ENCODE results near the gene OASL. TPM values are rescaled to one million over a fixed set of nuclear protein-coding genes. Genes with fewer than 3 reads are reported as not detected.

The OASL gene
- total RNA-seq, 4 donors from 2014 or later: 2.4 to 9.7 (median 6.6) TPM

DNA sequence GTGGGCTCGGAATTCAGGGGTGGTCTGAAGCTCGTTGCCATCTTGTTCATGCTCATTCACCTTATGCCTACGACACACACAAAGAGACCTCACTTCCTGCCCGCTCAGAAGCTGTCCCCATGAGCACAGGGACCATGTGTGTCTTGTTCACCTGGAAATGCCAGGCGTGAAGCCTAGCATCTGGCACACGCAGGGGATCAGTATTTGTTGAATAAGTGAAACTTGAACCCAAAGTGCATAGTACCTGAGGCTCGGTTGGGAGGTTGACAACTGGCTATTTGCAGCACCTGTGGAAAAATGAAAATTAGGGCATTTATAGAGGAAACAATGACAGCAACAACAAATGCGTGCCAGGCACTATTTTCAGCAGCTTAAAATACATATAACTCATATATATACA lies 28.2 kb downstream of the OASL start:
- Histone ChIP-seq H3K27me3 (no peaks in the 10 kb centered on the region), H3K36me3 (peaks cover 0 to 74% (median 15%) of the 10 kb centered on the region in 3 donors), H3K9me3 (no peaks in the 10 kb centered on the region), H3K4me3 (no peak overlapping the region), H3K4me1 (peaks cover 12 to 33% (median 16%) of the 10 kb centered on the region in 3 donors), H3K27ac (no peak overlapping the region)
- DNase-seq: no peak
- intact Hi-C loops (cut with DNase I): no loop called here
- 88 to 94% methylated on average over 7 to 8 of the region's 8 CpGs for WGBS, 2 donors
- TF ChIP-seq, protein P1, sequence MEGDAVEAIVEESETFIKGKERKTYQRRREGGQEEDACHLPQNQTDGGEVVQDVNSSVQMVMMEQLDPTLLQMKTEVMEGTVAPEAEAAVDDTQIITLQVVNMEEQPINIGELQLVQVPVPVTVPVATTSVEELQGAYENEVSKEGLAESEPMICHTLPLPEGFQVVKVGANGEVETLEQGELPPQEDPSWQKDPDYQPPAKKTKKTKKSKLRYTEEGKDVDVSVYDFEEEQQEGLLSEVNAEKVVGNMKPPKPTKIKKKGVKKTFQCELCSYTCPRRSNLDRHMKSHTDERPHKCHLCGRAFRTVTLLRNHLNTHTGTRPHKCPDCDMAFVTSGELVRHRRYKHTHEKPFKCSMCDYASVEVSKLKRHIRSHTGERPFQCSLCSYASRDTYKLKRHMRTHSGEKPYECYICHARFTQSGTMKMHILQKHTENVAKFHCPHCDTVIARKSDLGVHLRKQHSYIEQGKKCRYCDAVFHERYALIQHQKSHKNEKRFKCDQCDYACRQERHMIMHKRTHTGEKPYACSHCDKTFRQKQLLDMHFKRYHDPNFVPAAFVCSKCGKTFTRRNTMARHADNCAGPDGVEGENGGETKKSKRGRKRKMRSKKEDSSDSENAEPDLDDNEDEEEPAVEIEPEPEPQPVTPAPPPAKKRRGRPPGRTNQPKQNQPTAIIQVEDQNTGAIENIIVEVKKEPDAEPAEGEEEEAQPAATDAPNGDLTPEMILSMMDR (IDR thresholded peaks at IDR 0.05): no peak
- no peak for TF ChIP-seq POLR2A (IDR thresholded peaks at IDR 0.05)

DNA sequence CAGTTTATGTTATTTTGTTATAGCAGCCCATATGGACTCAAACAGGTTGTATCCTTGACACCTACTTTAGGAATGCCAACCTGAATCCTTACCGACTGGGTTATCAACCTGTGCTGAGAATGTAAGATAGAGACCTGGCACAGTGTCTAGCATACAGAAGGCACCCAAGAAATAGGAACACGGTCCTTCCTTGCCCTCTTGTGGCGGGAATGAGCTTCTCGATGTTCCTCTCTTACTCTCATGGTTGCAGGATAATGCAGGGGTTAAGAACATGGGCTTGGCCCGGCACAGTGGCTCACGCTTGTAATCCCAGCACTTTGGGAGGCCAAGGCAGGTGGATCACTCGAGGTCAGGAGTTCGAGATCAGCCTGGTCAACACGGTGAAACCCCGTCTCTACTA lies 29.3 kb downstream of the OASL start:
- Histone ChIP-seq H3K27ac (no peak overlapping the region), H3K27me3 (no peaks in the 10 kb centered on the region), H3K9me3 (no peaks in the 10 kb centered on the region), H3K4me3 (no peak overlapping the region), H3K4me1 (peaks cover 5 to 22% (median 7%) of the 10 kb centered on the region in 3 donors), H3K36me3 (peaks cover 0 to 84% (median 22%) of the 10 kb centered on the region in 3 donors)
- TF ChIP-seq POLR2A (IDR thresholded peaks at IDR 0.05): no peak
- TF ChIP-seq, protein P1 (IDR thresholded peaks at IDR 0.05): peak in 5 of 6 experiments; percentile 27 to 77 (median 66)
- DNase-seq: no peak
- WGBS, 2 donors: 42 to 60% methylated on average over 6 to 10 of the region's 10 CpGs
- intact Hi-C loops (cut with DNase I): loop anchor here (10.0 kb wide), 1 partner anchor 85 kb away; no protein-coding TSS in a partner anchor

- no peaks in the 10 kb centered on the region for H3K27me3 ChIP-seq
- H3K4me1 ChIP-seq: peaks cover 5 to 21% (median 7%) of the 10 kb centered on the region in 3 donors
- intact Hi-C loops (cut with DNase I): loop anchor here (10.0 kb wide), 1 partner anchor 86 kb away; no protein-coding TSS in a partner anchor
- no peak overlapping the region for H3K4me3 ChIP-seq
- no peak for DNase-seq
- TF ChIP-seq, protein P1 (IDR thresholded peaks at IDR 0.05): no peak
- TF ChIP-seq POLR2A (IDR thresholded peaks at IDR 0.05): no peak
- H3K36me3 ChIP-seq: peaks cover 0 to 93% (median 35%) of the 10 kb centered on the region in 3 donors
- peak overlapping the region in 1 of 4 donors; percentile 55 for H3K27ac ChIP-seq
- WGBS, 2 donors: 88 to 91% methylated on average over 8 of the region's 8 CpGs
- H3K9me3 ChIP-seq: no peaks in the 10 kb centered on the region
Observed at GRCh38 chr12:121008347-121009098, 30.5 kb downstream of the OASL start.

- DNase-seq: no peak
- Histone ChIP-seq H3K27me3 (no peaks in the 10 kb centered on the region), H3K36me3 (peaks cover 0 to 92% (median 32%) of the 10 kb centered on the region in 3 donors), H3K27ac (no peak overlapping the region), H3K9me3 (no peaks in the 10 kb centered on the region), H3K4me1 (peaks cover 5 to 21% (median 7%) of the 10 kb centered on the region in 3 donors), H3K4me3 (no peak overlapping the region)
- intact Hi-C loops (cut with DNase I): loop anchor here (10.0 kb wide), 1 partner anchor 89 kb away; no protein-coding TSS in a partner anchor
- whole genome bisulfite sequencing, 2 donors: 72 to 75% methylated on average over 6 to 7 of the region's 9 CpGs
- TF ChIP-seq POLR2A (IDR thresholded peaks at IDR 0.05): no peak
- TF ChIP-seq, protein P1 (IDR thresholded peaks at IDR 0.05): peak in 5 of 6 experiments; percentile 35 to 70 (median 46)
Observed at GRCh38 chr12:121005346-121005815, 33.7 kb downstream of the OASL start.

DNA sequence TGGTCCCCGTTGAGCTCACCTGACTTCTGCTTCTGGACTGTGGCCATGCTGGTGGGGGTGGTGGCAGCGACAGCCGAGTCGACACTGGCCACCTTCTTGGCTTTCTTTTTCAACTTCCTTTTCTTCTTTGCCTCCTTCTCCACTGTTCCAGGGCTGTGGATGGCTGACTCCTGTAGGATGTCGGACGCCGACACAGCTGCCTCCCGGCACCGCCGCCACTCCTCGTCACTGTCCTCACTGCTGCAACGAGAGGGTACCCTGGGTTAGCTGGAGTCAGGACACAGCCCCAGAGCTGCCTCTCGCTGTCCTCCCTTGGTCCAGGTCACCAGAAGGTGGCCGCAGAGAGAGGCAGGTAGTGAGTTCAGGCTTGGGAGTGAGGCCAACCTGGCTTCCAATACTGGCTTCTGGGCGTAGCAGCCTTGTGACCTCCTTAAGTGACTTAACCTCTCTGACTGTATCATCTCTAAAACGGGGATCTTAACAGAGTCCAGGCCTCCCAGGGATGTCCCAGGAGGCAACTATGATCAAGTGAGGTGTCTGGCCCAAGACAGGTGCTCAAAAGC lies 34.7 kb downstream of the OASL start:
- 84 to 94% methylated on average over 11 of the region's 16 CpGs for WGBS, 2 donors
- Histone ChIP-seq H3K27ac (no peak overlapping the region), H3K27me3 (no peaks in the 10 kb centered on the region), H3K4me3 (no peak overlapping the region), H3K4me1 (peaks cover 3 to 17% (median 5%) of the 10 kb centered on the region in 3 donors), H3K9me3 (no peaks in the 10 kb centered on the region), H3K36me3 (peaks cover 0 to 82% (median 25%) of the 10 kb centered on the region in 3 donors)
- intact Hi-C loops (cut with DNase I): loop anchor here (10.0 kb wide), 1 partner anchor 90 kb away; no protein-coding TSS in a partner anchor
- TF ChIP-seq, protein P1 (IDR thresholded peaks at IDR 0.05): no peak
- TF ChIP-seq POLR2A (IDR thresholded peaks at IDR 0.05): no peak
- no peak for DNase-seq
